ENCODE results near the gene AGAP1. TPM values are rescaled to one million over a fixed set of nuclear protein-coding genes. Genes with fewer than 3 reads are reported as not detected.
A peak's percentile ranks its signal among the peaks of the same experiment; 100 is the strongest.

AGAP1 gene
- total RNA-seq, 1 donor from 2014 or later = 54.7 TPM

GRCh38 chr2:236085211-236085610 is 591.4 kb downstream of the AGAP1 start:
- Mint-ChIP-seq H3K9me3 (no peaks in the 10 kb centered on the region), H3K4me3 (no peak overlapping the region)

GRCh38 chr2:236085647-236086046 is 591.8 kb downstream of the AGAP1 start:
- TF ChIP-seq, protein P1, sequence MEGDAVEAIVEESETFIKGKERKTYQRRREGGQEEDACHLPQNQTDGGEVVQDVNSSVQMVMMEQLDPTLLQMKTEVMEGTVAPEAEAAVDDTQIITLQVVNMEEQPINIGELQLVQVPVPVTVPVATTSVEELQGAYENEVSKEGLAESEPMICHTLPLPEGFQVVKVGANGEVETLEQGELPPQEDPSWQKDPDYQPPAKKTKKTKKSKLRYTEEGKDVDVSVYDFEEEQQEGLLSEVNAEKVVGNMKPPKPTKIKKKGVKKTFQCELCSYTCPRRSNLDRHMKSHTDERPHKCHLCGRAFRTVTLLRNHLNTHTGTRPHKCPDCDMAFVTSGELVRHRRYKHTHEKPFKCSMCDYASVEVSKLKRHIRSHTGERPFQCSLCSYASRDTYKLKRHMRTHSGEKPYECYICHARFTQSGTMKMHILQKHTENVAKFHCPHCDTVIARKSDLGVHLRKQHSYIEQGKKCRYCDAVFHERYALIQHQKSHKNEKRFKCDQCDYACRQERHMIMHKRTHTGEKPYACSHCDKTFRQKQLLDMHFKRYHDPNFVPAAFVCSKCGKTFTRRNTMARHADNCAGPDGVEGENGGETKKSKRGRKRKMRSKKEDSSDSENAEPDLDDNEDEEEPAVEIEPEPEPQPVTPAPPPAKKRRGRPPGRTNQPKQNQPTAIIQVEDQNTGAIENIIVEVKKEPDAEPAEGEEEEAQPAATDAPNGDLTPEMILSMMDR (conservative IDR thresholded peaks at IDR 0.05) = no peak
- H3K27me3 Mint-ChIP-seq (ENCODE audit: low read depth) = no peaks in the 10 kb centered on the region
- H3K27ac Mint-ChIP-seq (ENCODE audit: unreplicated experiment) = peak overlapping the region; percentile 71
- H3K4me1 Mint-ChIP-seq = peaks cover 71% of the 10 kb centered on the region
- no peaks in the 10 kb centered on the region for H3K36me3 Mint-ChIP-seq (ENCODE audit: low read depth)
- no peaks in the 10 kb centered on the region for H3K9me3 Mint-ChIP-seq
- DNase-seq (ENCODE audit: low read depth, low spot score) = peak; percentile 19
- H3K4me3 Mint-ChIP-seq = peak overlapping the region; percentile 29

More at GRCh38 chr2:236085211-236085610, 591.4 kb downstream of the AGAP1 start:
- Mint-ChIP-seq H3K36me3 (ENCODE audit: low read depth) (peaks cover under 1% of the 10 kb centered on the region), H3K4me1 (peaks cover 68% of the 10 kb centered on the region), H3K27ac (ENCODE audit: unreplicated experiment) (peak overlapping the region; percentile 71), H3K27me3 (ENCODE audit: low read depth) (no peaks in the 10 kb centered on the region)
- TF ChIP-seq, protein P1 (conservative IDR thresholded peaks at IDR 0.05) = no peak
- no peak for DNase-seq (ENCODE audit: low read depth, low spot score)

- Mint-ChIP-seq H3K4me1 (peaks cover 76% of the 10 kb centered on the region), H3K36me3 (ENCODE audit: low read depth) (no peaks in the 10 kb centered on the region), H3K27ac (ENCODE audit: unreplicated experiment) (peak overlapping the region; percentile 50), H3K27me3 (ENCODE audit: low read depth) (no peaks in the 10 kb centered on the region), H3K9me3 (no peaks in the 10 kb centered on the region), H3K4me3 (peak overlapping the region; percentile 66)
- TF ChIP-seq, protein P1 (conservative IDR thresholded peaks at IDR 0.05) = no peak
- no peak for DNase-seq (ENCODE audit: low read depth, low spot score)
Observed at GRCh38 chr2:236086403-236086970, 592.6 kb downstream of the AGAP1 start.

DNA sequence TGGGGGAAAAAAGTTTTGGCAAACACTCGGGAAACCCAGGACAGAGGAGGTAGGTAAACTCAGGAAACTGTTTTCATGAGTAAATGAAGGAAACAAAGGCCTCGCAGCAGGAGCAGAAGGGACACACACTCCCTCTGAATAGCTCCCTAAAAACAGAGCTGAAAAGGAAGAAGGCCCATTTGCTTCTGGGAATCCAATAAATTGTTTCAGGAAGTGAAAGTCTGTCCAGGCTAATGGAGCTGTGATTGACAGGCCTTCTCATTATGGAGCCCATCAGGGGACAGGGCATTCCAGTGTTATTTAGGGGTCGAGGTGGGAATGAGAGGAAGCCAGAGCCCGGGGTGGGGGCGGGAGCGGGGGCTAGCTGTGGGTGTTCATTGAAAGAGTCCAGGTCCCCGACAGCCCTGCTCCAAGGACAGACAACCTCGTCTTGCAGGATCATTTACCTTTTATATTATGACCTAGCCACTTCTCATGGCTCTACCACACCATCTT is 593.2 kb downstream of the AGAP1 start:
- peak overlapping the region; percentile 66 for H3K4me3 Mint-ChIP-seq
- H3K27me3 Mint-ChIP-seq (ENCODE audit: low read depth) = no peaks in the 10 kb centered on the region
- H3K27ac Mint-ChIP-seq (ENCODE audit: unreplicated experiment) = peak overlapping the region; percentile 50
- TF ChIP-seq, protein P1 (conservative IDR thresholded peaks at IDR 0.05) = no peak
- peaks cover 73% of the 10 kb centered on the region for H3K4me1 Mint-ChIP-seq
- no peaks in the 10 kb centered on the region for H3K9me3 Mint-ChIP-seq
- no peaks in the 10 kb centered on the region for H3K36me3 Mint-ChIP-seq (ENCODE audit: low read depth)
- DNase-seq (ENCODE audit: low read depth, low spot score) = no peak

DNA sequence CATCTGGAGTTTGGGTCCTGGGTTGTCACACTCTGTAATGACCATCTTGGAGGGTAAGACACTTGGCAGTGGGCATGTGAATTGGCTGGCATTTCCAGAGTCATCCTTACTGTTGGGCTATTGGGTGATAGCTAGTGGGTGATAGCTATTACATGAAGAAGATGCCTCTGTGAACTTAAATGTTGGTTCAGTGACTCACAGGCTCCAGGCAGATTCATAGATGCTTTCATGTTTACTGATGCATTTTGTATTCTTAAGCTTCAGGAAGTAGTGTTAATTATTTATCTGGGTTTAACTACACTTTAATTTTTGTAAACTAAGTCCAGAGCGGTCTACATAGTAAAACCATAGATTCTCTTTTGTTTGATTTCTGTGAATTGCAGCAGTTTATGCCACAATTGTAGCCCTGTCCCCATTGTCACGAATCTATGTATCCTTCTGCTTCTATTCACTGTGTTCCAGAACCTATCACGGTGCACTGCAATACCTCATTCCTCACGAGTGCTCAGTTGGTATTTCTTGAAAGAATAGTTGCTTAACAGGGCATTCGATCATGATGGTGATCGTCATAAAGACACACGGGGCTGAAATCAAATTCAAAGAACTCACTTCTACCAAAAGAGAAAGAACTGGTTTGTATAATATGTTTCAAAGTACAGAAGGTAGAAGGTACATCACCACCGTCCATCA is 594.7 kb downstream of the AGAP1 start:
- no peak overlapping the region for H3K4me3 Mint-ChIP-seq
- TF ChIP-seq, protein P1 (conservative IDR thresholded peaks at IDR 0.05) = no peak
- H3K4me1 Mint-ChIP-seq = peaks cover 71% of the 10 kb centered on the region
- DNase-seq (ENCODE audit: low read depth, low spot score) = no peak
- no peaks in the 10 kb centered on the region for H3K9me3 Mint-ChIP-seq
- no peak overlapping the region for H3K27ac Mint-ChIP-seq (ENCODE audit: unreplicated experiment)
- no peaks in the 10 kb centered on the region for H3K27me3 Mint-ChIP-seq (ENCODE audit: low read depth)
- H3K36me3 Mint-ChIP-seq (ENCODE audit: low read depth) = no peaks in the 10 kb centered on the region

Measured in neural crest cell (in vitro differentiated cells).